IgD-negative memory B cell (primary cell): Measurements from ENCODE around the gene SUGP2. TPM values are rescaled to one million over a fixed set of nuclear protein-coding genes. Genes with fewer than 3 reads are reported as not detected.

Experiments
- H3K27ac Mint-ChIP-seq, 3 donors: one replicate each; pipeline ENCODE4 v1.8.0; 2020 to 2022; ENCODE audit warnings: mild to moderate bottlenecking in 3 of 3, mixed read lengths in 3 of 3, moderate library complexity in 1 of 3
- H3K27me3 Mint-ChIP-seq: one replicate; pipeline ENCODE4 v1.8.0; 2021; ENCODE audit warnings: mixed read lengths
- H3K36me3 Mint-ChIP-seq: one replicate; pipeline ENCODE4 v1.8.0; 2020; ENCODE audit warnings: mild to moderate bottlenecking, mixed read lengths
- H3K4me1 Mint-ChIP-seq, 3 donors: one replicate each; pipeline ENCODE4 v1.8.0; 2020 to 2022; ENCODE audit warnings: mixed read lengths in 3 of 3, mild to moderate bottlenecking in 1 of 3
- H3K4me3 Mint-ChIP-seq, 4 donors: one replicate each; pipeline ENCODE4 v1.8.0; 2020 to 2022; ENCODE audit warnings: mild to moderate bottlenecking in 4 of 4, mixed read lengths in 4 of 4, moderate library complexity in 3 of 4
- H3K9me3 Mint-ChIP-seq, 3 donors: one replicate each; pipeline ENCODE4 v1.8.0; 2020 to 2021; ENCODE audit warnings: mixed read lengths in 3 of 3, mild to moderate bottlenecking in 1 of 3
- polyA plus RNA-seq: library from polyadenylated mRNA; unstranded; fragments of 300-500 nt; fragmentation: Illumina TruSeq; gene quantifications from one replicate; pipeline ENCODE4 v1.2.3, GENCODE V29; 2021

The SUGP2 gene
- polyA plus RNA-seq, 1 donor from 2014 or later = 11.8 TPM

- Mint-ChIP-seq H3K27ac (no peak overlapping the region), H3K27me3 (no peaks in the 10 kb centered on the region), H3K9me3 (no peaks in the 10 kb centered on the region), H3K4me1 (peaks cover 0 to 3% (median 1%) of the 10 kb centered on the region in 3 donors), H3K36me3 (peaks cover 4% of the 10 kb centered on the region), H3K4me3 (no peak overlapping the region)
Observed at GRCh38 chr19:18996796-18997394, 36.4 kb downstream of the SUGP2 start.

DNA sequence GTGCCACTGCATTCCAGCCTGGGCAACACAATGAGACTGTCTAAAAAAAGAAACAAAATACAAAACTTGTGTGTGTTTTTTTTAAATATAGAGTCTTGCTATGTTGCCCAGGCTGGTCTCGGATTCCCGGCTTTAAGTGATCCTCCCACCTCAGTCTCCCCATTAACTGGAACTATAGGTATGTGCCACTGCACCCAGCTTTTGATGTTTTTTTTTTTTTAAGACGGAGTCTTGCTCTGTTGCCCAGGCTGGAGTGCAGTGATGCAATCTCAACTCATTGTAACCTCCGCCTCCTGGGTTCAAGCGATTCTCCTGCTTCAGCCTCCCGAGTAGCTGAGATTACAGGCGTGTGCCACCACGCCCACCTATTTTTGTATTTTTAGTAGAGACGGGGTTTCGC lies 37.0 kb downstream of the SUGP2 start:
- Mint-ChIP-seq H3K9me3 (no peaks in the 10 kb centered on the region), H3K4me1 (peaks cover 0 to 3% (median 1%) of the 10 kb centered on the region in 3 donors), H3K36me3 (peaks cover 4% of the 10 kb centered on the region), H3K27ac (no peak overlapping the region), H3K4me3 (no peak overlapping the region), H3K27me3 (no peaks in the 10 kb centered on the region)

- Mint-ChIP-seq H3K27me3 (no peaks in the 10 kb centered on the region), H3K4me3 (no peak overlapping the region), H3K4me1 (peaks cover 0 to 3% (median 0%) of the 10 kb centered on the region in 3 donors), H3K9me3 (no peaks in the 10 kb centered on the region), H3K27ac (no peak overlapping the region), H3K36me3 (peaks cover 4% of the 10 kb centered on the region)
Observed at GRCh38 chr19:18995804-18996241, 37.5 kb downstream of the SUGP2 start.

GRCh38 chr19:18993115-18993514 lies 40.2 kb downstream of the SUGP2 start:
- Mint-ChIP-seq H3K27ac (no peak overlapping the region), H3K27me3 (no peaks in the 10 kb centered on the region), H3K36me3 (peaks cover 4% of the 10 kb centered on the region), H3K4me1 (no peaks in the 10 kb centered on the region), H3K9me3 (no peaks in the 10 kb centered on the region), H3K4me3 (no peak overlapping the region)

GRCh38 chr19:18992696-18993095 lies 40.6 kb downstream of the SUGP2 start:
- no peak overlapping the region for H3K4me3 Mint-ChIP-seq
- H3K27ac Mint-ChIP-seq = no peak overlapping the region
- H3K27me3 Mint-ChIP-seq = no peaks in the 10 kb centered on the region
- H3K36me3 Mint-ChIP-seq = peaks cover 3% of the 10 kb centered on the region
- H3K9me3 Mint-ChIP-seq = no peaks in the 10 kb centered on the region
- H3K4me1 Mint-ChIP-seq = no peaks in the 10 kb centered on the region

GRCh38 chr19:18991468-18991867 lies 41.8 kb downstream of the SUGP2 start:
- H3K4me3 Mint-ChIP-seq = no peak overlapping the region
- peaks cover 1 to 5% (median 3%) of the 10 kb centered on the region in 3 donors for H3K4me1 Mint-ChIP-seq
- no peaks in the 10 kb centered on the region for H3K27me3 Mint-ChIP-seq
- no peak overlapping the region for H3K27ac Mint-ChIP-seq
- no peaks in the 10 kb centered on the region for H3K9me3 Mint-ChIP-seq
- H3K36me3 Mint-ChIP-seq = peaks cover 2% of the 10 kb centered on the region

DNA sequence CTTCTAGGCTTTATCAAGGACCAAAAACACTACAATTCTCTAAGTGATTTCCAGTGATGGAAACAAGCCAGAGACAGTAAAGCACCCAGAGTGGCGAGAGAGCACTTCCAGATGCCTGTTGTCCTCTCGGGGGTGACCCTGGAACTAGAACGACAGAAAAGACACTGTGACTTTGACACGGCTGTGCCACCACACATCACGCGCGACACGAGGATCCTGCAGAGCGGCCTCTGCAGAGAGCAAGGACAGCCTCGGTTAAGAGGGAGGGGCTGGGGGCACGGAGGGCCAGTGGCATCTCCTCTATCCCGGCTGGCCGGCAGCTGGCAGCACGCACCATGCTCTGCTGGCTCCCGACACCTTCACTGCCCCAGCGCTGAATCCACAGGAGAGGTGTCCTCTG lies 42.3 kb downstream of the SUGP2 start:
- peaks cover 1 to 5% (median 3%) of the 10 kb centered on the region in 3 donors for H3K4me1 Mint-ChIP-seq
- no peak overlapping the region for H3K4me3 Mint-ChIP-seq
- H3K27me3 Mint-ChIP-seq = no peaks in the 10 kb centered on the region
- H3K9me3 Mint-ChIP-seq = no peaks in the 10 kb centered on the region
- peaks cover 2% of the 10 kb centered on the region for H3K36me3 Mint-ChIP-seq
- H3K27ac Mint-ChIP-seq = no peak overlapping the region

GRCh38 chr19:18990128-18990708 lies 43.1 kb downstream of the SUGP2 start:
- Mint-ChIP-seq H3K9me3 (no peaks in the 10 kb centered on the region), H3K27ac (no peak overlapping the region), H3K4me1 (peaks cover 1 to 8% (median 7%) of the 10 kb centered on the region in 3 donors), H3K27me3 (no peaks in the 10 kb centered on the region), H3K4me3 (no peak overlapping the region), H3K36me3 (peaks cover 2% of the 10 kb centered on the region)

DNA sequence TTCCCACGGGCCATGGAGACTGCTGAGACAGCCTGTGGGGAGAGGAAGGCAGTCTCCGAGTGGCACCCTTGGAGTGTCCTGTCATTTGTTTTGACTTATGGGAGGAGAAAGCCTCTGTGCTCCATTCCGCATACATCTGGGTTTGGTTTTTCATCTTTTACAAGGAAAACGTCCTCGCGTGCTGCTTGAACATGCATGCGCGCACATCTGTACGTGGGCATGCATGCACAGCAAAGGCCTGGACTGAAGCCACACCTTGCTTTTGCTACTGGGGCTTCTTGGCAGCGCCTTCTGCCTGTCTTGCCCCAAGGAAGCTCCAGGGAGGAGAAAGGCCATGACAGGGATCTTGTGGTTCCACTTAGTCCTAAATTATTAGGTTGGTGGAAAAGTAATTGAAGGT lies 44.0 kb downstream of the SUGP2 start:
- Mint-ChIP-seq H3K4me3 (no peak overlapping the region), H3K36me3 (peaks cover 1% of the 10 kb centered on the region), H3K4me1 (peaks cover 1 to 8% (median 8%) of the 10 kb centered on the region in 3 donors), H3K27ac (no peak overlapping the region), H3K9me3 (no peaks in the 10 kb centered on the region), H3K27me3 (peaks cover 4% of the 10 kb centered on the region)

DNA sequence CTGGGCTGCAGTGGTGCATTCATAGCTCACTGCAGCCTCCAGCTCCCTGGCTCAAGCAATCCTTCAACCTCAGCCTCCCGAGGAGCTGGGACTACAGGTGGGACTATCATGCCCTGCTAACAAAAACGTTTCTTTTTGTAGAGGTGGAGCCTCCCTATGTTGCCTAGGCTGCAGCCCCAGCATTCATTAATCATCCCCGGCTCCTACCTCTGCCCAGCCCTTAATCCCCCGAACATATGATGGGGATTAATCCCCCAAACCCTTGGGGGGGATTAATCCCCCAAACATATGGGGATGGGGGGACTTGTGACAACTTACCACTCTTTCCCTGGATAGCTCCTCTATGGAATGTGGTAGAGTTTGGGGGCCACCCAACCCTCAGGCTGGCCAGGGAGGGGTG lies 45.9 kb downstream of the SUGP2 start:
- H3K4me1 Mint-ChIP-seq = peaks cover 1 to 8% (median 8%) of the 10 kb centered on the region in 3 donors
- no peaks in the 10 kb centered on the region for H3K9me3 Mint-ChIP-seq
- no peak overlapping the region for H3K4me3 Mint-ChIP-seq
- H3K27ac Mint-ChIP-seq = peak overlapping the region in 1 of 3 donors; percentile 14
- H3K36me3 Mint-ChIP-seq = no peaks in the 10 kb centered on the region
- H3K27me3 Mint-ChIP-seq = peaks cover 7% of the 10 kb centered on the region

DNA sequence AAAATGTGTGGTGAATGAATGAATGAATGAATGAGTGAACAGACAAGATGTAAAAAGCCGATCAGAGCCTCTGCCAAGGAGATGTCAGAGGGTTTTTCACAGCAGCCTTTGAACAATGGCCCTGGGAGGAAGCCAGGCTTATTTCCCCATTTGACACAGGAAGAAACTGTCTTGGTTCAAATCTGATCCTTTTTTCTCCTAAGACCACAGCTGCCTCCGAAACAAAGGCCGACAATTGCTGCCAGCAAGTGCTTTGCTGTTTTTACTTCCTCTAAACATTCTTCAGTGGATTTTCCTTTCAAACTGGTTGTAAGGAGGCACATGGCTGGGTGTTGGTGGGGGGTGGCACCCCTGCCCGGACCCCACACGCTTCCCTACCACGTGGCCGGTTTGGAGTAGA lies 48.1 kb downstream of the SUGP2 start:
- no peak overlapping the region for H3K27ac Mint-ChIP-seq

DNA sequence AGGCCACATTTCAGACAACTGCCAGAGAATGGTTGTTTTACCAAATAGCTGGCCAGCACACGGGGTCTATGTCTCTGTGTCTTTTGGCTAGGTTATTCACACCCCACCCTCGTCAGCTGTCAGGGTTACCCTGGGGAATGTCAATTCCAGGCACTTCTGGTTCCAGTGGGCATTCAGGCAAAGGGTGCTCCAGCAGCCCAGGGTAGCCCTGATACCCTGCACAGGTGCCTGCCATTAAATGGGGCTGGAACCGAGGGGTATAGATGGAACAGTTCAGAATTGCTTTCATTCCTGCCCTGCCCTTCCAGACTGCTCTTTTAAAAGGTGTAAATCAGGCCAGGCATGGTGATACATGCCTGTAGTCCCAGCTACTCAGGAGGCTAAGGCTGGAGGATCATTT lies 49.1 kb downstream of the SUGP2 start:
- Mint-ChIP-seq H3K4me1 (peaks cover 1 to 8% (median 8%) of the 10 kb centered on the region in 3 donors), H3K27me3 (peaks cover 11% of the 10 kb centered on the region), H3K9me3 (no peaks in the 10 kb centered on the region), H3K36me3 (no peaks in the 10 kb centered on the region), H3K4me3 (no peak overlapping the region), H3K27ac (no peak overlapping the region)

More for the DNA sequence above, 48.1 kb downstream of the SUGP2 start:
- H3K4me3 Mint-ChIP-seq = no peak overlapping the region
- H3K27me3 Mint-ChIP-seq = peaks cover 10% of the 10 kb centered on the region
- peaks cover 1 to 8% (median 8%) of the 10 kb centered on the region in 3 donors for H3K4me1 Mint-ChIP-seq
- H3K9me3 Mint-ChIP-seq = no peaks in the 10 kb centered on the region
- no peaks in the 10 kb centered on the region for H3K36me3 Mint-ChIP-seq

GRCh38 chr19:18982669-18983068 lies 50.6 kb downstream of the SUGP2 start:
- H3K36me3 Mint-ChIP-seq = no peaks in the 10 kb centered on the region
- peaks cover 1 to 8% (median 8%) of the 10 kb centered on the region in 3 donors for H3K4me1 Mint-ChIP-seq
- no peak overlapping the region for H3K27ac Mint-ChIP-seq
- H3K9me3 Mint-ChIP-seq = no peaks in the 10 kb centered on the region
- H3K27me3 Mint-ChIP-seq = peaks cover 14% of the 10 kb centered on the region
- H3K4me3 Mint-ChIP-seq = no peak overlapping the region

DNA sequence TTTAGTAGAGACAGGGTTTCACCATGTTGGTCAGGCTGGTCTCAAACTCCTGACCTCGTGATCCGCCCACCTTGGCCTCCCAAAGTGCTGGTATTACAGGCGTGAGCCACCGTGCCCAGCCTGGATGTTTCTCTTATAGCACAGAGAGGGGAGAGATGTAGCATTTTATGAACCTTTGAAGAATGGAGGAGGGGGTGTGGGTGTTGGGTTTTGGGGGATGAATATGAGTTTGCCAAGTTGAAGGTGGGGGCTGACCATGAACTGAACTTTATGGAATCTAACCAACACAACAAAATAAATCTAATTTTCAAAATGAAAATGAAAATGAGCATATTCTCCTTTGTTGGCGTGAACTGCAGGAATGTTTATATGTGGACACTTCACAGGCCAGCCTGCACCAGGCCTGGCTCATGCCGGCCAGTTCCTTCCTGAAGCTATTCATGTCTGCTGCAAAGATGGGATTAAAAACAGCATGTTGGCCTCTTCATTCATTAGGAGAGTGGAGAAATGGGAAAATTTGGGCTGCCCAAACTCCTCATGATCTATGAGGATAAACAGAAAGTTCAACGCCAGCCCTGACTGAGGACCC lies 52.8 kb downstream of the SUGP2 start:
- Mint-ChIP-seq H3K4me3 (no peak overlapping the region), H3K4me1 (peaks cover 0 to 5% (median 3%) of the 10 kb centered on the region in 3 donors), H3K27me3 (peaks cover 14% of the 10 kb centered on the region), H3K36me3 (no peaks in the 10 kb centered on the region), H3K9me3 (no peaks in the 10 kb centered on the region), H3K27ac (peak overlapping the region in 1 of 3 donors; percentile 27)

DNA sequence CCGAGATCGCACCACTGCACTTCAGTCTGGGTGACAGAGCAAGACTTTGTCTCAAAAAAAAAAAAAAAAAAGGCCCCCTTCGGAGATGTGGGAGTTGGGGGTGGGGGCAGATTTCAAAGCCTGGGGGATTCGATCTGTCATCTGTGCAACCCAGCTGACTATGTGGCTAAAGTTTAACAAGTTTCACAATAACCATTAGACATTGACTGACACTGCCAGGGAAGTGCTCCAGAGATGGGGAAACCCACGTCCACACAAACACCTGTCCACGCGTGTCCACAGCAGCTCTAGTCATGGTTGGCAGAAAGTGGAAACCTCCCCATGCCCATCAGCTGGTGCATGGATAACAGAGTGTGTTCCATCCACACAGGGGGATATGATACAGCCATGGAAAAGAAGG lies 54.7 kb downstream of the SUGP2 start:
- H3K4me1 Mint-ChIP-seq = no peaks in the 10 kb centered on the region
- peaks cover 7% of the 10 kb centered on the region for H3K27me3 Mint-ChIP-seq
- H3K36me3 Mint-ChIP-seq = no peaks in the 10 kb centered on the region
- no peak overlapping the region for H3K27ac Mint-ChIP-seq
- no peak overlapping the region for H3K4me3 Mint-ChIP-seq
- H3K9me3 Mint-ChIP-seq = no peaks in the 10 kb centered on the region

GRCh38 chr19:18975869-18976268 lies 57.4 kb downstream of the SUGP2 start:
- no peaks in the 10 kb centered on the region for H3K4me1 Mint-ChIP-seq
- H3K27ac Mint-ChIP-seq = no peak overlapping the region
- H3K4me3 Mint-ChIP-seq = no peak overlapping the region
- H3K36me3 Mint-ChIP-seq = no peaks in the 10 kb centered on the region
- no peaks in the 10 kb centered on the region for H3K9me3 Mint-ChIP-seq
- H3K27me3 Mint-ChIP-seq = peaks cover 9% of the 10 kb centered on the region
